Fibroblast of villous mesenchyme (primary cell): ENCODE measurements around the gene MZB1. TPM values are rescaled to one million over a fixed set of nuclear protein-coding genes. Genes with fewer than 3 reads are reported as not detected.
"Not testable (repeated sequence)": the region's sequence is repeated elsewhere in the genome, so short reads cannot be mapped to it uniquely, and the experiment has no call there.

Experiments
- DNase-seq: peaks from one replicate; pipeline ENCODE4 v3.0.0-alpha.2; 2010; ENCODE audit warnings: low read depth
- H3K4me3 ChIP-seq: 2 replicates; pipeline ENCODE4 v1.5.1; 2011; ENCODE audit warnings: low read depth, mild to moderate bottlenecking, low read length
- CTCF ChIP-seq: IDR thresholded peaks from 2 replicates; pipeline ENCODE4 v1.5.1; 2012; ENCODE audit warnings: low read depth, mild to moderate bottlenecking, low read length; ENCODE audit not compliant: insufficient read depth
- total RNA-seq: library from RNA; depleted of rRNA; stranded (reverse); fragments of >200 nt; gene quantifications from 2 replicates; pipeline ENCODE4 v1.2.3, GENCODE V29; 2012

MZB1 gene
- total RNA-seq, 1 donor, result 0.43 TPM

- no peak for TF ChIP-seq CTCF
- no peak for DNase-seq
- no peak overlapping the region for H3K4me3 ChIP-seq
These were observed 27.8 kb downstream of the MZB1 start for GRCh38 chr5:139361835-139362429.

GRCh38 chr5:139360384-139360783, 29.3 kb downstream of the MZB1 start:
- no peak for DNase-seq
- TF ChIP-seq CTCF, result no peak
- H3K4me3 ChIP-seq, result no peak overlapping the region

GRCh38 chr5:139358064-139358463, 31.6 kb downstream of the MZB1 start:
- no peak for DNase-seq
- H3K4me3 ChIP-seq, result no peak overlapping the region
- no peak for TF ChIP-seq CTCF

- not testable (repeated sequence) for H3K4me3 ChIP-seq, DNase-seq
These were observed 33.8 kb downstream of the MZB1 start for GRCh38 chr5:139355900-139356299.

- no peak for DNase-seq
- no peak overlapping the region for H3K4me3 ChIP-seq
- no peak for TF ChIP-seq CTCF
These were observed 35.5 kb downstream of the MZB1 start for GRCh38 chr5:139354186-139354585.

- not testable (repeated sequence) for DNase-seq, H3K4me3 ChIP-seq
These were observed 41.9 kb downstream of the MZB1 start for GRCh38 chr5:139347863-139348262.

GRCh38 chr5:139345442-139345841, 44.3 kb downstream of the MZB1 start:
- not testable (repeated sequence) for H3K4me3 ChIP-seq, DNase-seq

GRCh38 chr5:139344177-139344576, 45.5 kb downstream of the MZB1 start:
- no peak for TF ChIP-seq CTCF
- no peak for DNase-seq

More at GRCh38 chr5:139344177-139344576, 45.5 kb downstream of the MZB1 start:
- H3K4me3 ChIP-seq, result no peak overlapping the region
